Retinal pigment epithelial cell (primary cell): Measurements from ENCODE around the gene KCNAB1.

Experiments used
- DNase-seq: peaks from one replicate; pipeline ENCODE4 v3.0.0-alpha.2; 2010; ENCODE audit warnings: low read depth
- H3K4me3 ChIP-seq: 2 replicates; pipeline ENCODE4 v1.5.1; 2011; ENCODE audit warnings: mild to moderate bottlenecking, low read length, control low read depth, moderate library complexity
- TF ChIP-seq, protein P1 (sequence below): conservative IDR thresholded peaks from 2 replicates; pipeline ENCODE4 v1.5.1; 2011; ENCODE audit warnings: low read depth, low read length, control low read depth, inconsistent platforms

KCNAB1 gene

DNA sequence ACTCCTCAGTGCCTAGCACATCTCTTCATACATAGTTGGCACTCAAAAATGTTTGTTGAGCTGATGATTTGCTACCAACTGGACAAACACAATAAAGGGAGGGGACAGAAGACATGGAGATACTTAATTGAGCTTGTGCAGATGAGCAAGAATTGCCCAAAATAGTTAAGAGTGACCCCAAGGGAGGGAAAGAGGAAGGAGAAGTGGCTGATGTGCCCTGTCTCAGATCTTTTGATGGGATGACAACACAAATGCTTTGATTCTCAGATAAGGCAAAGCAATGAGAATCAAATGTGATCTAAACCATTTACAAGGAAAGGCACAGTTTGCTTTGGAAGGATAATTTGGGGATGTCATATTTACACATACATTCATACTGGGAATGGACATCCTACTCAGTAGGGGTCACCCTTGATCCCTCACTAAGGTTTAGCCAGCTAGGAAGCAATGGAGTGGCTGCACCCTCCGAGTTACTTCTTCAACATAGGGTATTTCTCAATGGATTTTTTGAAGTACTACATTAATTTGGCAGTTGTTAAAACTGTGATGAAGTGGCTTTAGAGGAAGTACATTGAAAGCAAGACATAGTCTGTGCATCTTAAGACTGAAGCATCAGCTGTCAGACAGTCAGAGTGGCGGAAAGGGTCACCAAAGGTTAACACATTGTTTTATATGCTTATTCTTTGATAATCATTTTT, 456.4 kb downstream of the KCNAB1 start:
- DNase-seq: no peak
- H3K4me3 ChIP-seq: no peak overlapping the region
- TF ChIP-seq, protein P1, sequence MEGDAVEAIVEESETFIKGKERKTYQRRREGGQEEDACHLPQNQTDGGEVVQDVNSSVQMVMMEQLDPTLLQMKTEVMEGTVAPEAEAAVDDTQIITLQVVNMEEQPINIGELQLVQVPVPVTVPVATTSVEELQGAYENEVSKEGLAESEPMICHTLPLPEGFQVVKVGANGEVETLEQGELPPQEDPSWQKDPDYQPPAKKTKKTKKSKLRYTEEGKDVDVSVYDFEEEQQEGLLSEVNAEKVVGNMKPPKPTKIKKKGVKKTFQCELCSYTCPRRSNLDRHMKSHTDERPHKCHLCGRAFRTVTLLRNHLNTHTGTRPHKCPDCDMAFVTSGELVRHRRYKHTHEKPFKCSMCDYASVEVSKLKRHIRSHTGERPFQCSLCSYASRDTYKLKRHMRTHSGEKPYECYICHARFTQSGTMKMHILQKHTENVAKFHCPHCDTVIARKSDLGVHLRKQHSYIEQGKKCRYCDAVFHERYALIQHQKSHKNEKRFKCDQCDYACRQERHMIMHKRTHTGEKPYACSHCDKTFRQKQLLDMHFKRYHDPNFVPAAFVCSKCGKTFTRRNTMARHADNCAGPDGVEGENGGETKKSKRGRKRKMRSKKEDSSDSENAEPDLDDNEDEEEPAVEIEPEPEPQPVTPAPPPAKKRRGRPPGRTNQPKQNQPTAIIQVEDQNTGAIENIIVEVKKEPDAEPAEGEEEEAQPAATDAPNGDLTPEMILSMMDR: no peak

DNA sequence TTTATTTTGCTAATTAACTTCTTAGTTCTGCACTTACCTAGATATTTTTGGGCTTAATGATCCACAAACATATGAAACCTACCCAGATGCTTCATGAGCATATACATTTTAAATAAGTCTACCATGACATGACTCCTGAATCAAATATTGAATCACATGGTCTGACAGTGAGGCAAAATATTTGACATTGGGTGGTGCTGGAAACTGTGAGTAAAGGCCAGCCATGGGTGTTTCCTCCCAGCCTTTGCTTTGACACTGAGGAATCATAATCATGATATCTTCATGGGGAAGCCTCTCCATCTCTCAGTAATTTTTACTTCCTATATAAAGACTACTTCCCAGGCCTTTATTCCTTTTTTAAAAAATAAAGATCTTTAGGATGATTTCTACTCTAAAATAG, 457.4 kb downstream of the KCNAB1 start:
- H3K4me3 ChIP-seq: no peak overlapping the region
- DNase-seq: no peak
- TF ChIP-seq, protein P1: no peak

DNA sequence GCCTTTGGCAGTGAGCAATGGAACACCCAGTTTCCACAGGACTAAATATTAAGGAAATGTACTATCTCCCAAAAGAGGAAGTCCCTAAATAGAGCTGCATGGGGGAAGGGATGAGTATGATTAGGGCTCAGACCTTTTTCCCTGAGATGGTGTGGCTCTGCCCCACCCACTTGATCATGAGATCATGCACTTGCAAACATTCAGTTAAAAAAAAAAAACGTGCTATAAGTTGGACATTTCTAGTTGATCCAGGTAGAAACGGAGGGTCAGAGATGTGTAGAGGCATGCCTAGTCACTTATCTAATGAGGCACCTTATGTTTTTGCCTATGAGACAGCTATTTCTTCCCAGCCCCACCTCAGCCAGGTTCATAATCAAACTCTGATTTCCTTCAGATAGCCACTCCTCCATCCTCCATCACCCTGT, 459.1 kb downstream of the KCNAB1 start:
- DNase-seq: no peak
- TF ChIP-seq, protein P1: no peak
- H3K4me3 ChIP-seq: no peak overlapping the region

DNA sequence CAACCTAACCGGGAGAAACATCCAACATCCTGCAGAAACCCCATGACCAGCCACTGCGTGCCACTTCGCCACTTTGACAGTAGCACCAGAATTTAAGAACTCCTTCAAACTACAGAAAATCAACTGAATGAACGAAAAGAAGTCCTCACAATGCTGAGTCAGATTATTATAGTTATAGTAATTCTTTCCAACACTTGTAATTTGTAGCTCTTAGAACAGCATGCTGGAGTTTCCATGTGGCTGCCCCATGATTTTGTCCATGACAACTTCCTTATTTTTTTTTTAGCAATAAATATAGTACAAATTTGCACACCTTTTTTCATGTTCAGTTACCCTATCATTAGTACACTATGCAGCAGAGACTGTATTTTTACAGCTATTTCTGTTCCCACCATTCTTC, 460.7 kb downstream of the KCNAB1 start:
- no peak for DNase-seq
- H3K4me3 ChIP-seq: no peak overlapping the region
- TF ChIP-seq, protein P1: no peak

DNA sequence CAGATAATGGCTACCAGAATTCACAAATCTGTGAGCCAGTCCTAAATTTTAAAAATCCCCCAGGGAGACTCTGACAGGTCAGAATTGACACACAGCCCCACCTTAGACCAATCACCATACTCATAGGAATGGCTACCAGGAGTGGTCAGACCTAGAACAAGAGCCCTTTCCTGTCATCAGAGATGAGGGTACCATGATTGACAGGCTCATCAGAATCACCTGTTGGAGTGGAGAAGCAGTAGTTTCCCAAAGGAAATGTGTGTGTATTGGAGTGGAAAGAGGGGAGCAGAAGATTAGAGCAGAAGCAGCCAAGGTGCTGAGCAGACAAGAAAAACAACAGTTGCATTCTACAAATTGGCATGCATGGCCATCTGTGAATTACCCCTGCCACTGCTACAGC, 461.6 kb downstream of the KCNAB1 start:
- no peak for DNase-seq
- H3K4me3 ChIP-seq: no peak overlapping the region
- TF ChIP-seq, protein P1: no peak

DNA sequence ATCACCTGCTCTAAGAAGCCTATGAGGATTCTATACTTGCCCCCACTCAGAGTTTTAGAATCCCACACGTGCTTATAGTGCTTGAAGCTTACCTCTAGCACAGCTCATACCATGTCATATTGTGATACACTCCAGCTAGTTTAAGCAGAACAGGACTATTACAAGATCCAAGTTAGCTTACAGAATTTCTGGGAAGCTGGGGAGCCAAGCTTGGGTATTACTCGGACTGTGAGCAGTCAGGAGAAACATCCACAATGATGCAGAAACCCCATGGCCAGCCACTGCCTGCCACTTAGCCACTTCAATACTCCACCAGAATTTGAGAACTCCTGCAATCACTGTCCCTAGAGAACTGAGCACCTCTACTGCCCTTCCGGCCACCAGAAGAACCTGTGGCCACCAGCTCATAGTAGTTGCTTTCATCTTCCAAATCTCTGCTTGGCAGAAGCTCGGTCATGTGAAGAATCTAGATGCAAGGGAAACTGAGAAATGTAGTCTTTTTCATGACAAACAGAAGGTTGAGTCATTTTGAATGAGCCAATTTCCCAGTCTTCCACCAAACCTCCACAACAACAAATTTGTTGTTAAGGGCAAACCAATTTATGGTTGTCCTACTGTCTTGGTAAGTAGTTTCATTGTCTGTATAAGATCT, 462.3 kb downstream of the KCNAB1 start:
- TF ChIP-seq, protein P1: no peak
- H3K4me3 ChIP-seq: no peak overlapping the region
- no peak for DNase-seq

DNA sequence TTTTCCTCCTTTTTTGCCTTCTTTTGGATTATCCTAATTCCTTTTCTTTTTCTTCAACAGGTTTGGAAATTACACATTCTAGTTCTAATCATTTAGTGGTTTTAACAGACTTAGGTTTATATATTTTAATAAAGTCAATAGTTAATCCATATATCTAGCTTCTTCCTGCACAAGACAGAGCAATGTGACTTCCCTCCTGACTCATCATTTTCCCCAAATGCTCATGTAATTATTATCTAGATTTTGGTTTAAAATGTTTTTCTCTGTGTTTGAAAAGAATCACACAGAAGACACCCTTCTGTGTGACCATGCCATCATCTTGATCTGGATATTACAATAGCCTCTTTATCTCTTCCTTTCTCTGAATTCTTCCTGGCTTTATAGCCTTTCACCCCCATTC, 463.1 kb downstream of the KCNAB1 start:
- TF ChIP-seq, protein P1: no peak
- no peak overlapping the region for H3K4me3 ChIP-seq
- no peak for DNase-seq
